HepG2 (cell line): ENCODE measurements around the gene SLC45A3. TPM values are rescaled to one million over a fixed set of nuclear protein-coding genes. Genes with fewer than 3 reads are reported as not detected.

ENCODE experiments used
- ATAC-seq: fragments of 200-7000 bp; cut with Tn5 transposase; 3 replicates; pipeline ENCODE4 v1.9.1; 2020; ENCODE audit warnings: mild to moderate bottlenecking, moderate library complexity
- BruUV-seq: library from RNA; stranded (reverse); fragments of 400-500 nt; replicated peaks from 2 replicates; lab custom pipeline; 2021; lab: Mats Ljungman, UMichigan
- CTCF ChIA-PET: fragments of 300-600 bp; formaldehyde crosslinking; extraction: SDS; loops from one replicate; lab custom pipeline; 2021; ENCODE audit warnings: low total read pairs, inconsistent platforms, low intra/inter-chr PET ratio; lab: Yijun Ruan, JAX
- POLR2A ChIA-PET: fragments of 350-600 bp; sonication (Branson Sonifier 250); formaldehyde crosslinking; loops from one replicate; lab custom pipeline; 2020; ENCODE audit warnings: antibody characterized with exemption, inconsistent platforms; lab: Yijun Ruan, JAX
- DNase-seq: peaks from one replicate; pipeline ENCODE4 v3.0.0-alpha.2; 2015; ENCODE audit warnings: low spot score
- FAIRE-seq: peaks from 3 replicates; lab custom pipeline; 2011; peaks lifted over from hg19 to GRCh38; lab: Jason Lieb, UNC
- H2AFZ ChIP-seq: one replicate; pipeline ENCODE4 v1.6.1; 2011; ENCODE audit warnings: low read length, inconsistent platforms
- H3K27ac ChIP-seq: fragments of 300-600 bp; 3 replicates; pipeline ENCODE4 v1.8.0; 2011; ENCODE audit warnings: mixed run types, mild to moderate bottlenecking, mixed read lengths, low read length, inconsistent platforms; ENCODE audit not compliant: insufficient read depth; ENCODE audit errors: extremely low read length
- H3K27me3 ChIP-seq, 2 experiments: fragments of 200-600 bp in 1 of 2; 2 replicates in 1 of 2; 3 replicates in 1 of 2; pipeline versions ENCODE4 v1.6.0 to v1.8.0; 2011; ENCODE audit warnings: low read length in 2 of 2, mild to moderate bottlenecking in 2 of 2, moderate library complexity in 2 of 2, inconsistent platforms in 1 of 2; ENCODE audit not compliant: insufficient read depth in 2 of 2, control insufficient read depth in 1 of 2
- H3K36me3 ChIP-seq, 2 experiments: fragments of 200-600 bp in 1 of 2; replicated peaks in 1 of 2; 2 replicates in 1 of 2; 3 replicates in 1 of 2; pipeline versions ENCODE4 v1.5.1 to v1.8.0; 2011; ENCODE audit warnings: low read length in 2 of 2, inconsistent platforms in 1 of 2; ENCODE audit not compliant: insufficient read depth in 2 of 2, control insufficient read depth in 1 of 2
- H3K4me1 ChIP-seq: 2 replicates; pipeline ENCODE4 v1.5.1; 2012; ENCODE audit warnings: low read length, inconsistent platforms; ENCODE audit not compliant: insufficient read depth
- H3K4me2 ChIP-seq: 2 replicates; pipeline ENCODE4 v1.6.0; 2011; ENCODE audit warnings: low read depth, low read length, inconsistent platforms
- H3K4me3 ChIP-seq, 3 experiments: fragments of 200-600 bp in 1 of 3; sonication (generic), shearing (Covaris generic) in 1 of 3; replicated peaks in 1 of 3; 2 replicates each; pipeline ENCODE4 v1.5.1; 2011 to 2016; ENCODE audit warnings: low read length in 3 of 3, inconsistent platforms in 2 of 3, low read depth in 2 of 3, mild to moderate bottlenecking in 2 of 3, control low read depth in 1 of 3, mixed read lengths in 1 of 3; ENCODE audit not compliant: insufficient read depth in 1 of 3
- H3K79me2 ChIP-seq: one replicate; pipeline ENCODE4 v1.6.1; 2011; ENCODE audit warnings: low read length, inconsistent platforms; ENCODE audit not compliant: insufficient read depth
- H3K9ac ChIP-seq: 2 replicates; pipeline ENCODE4 v1.6.0; 2011; ENCODE audit warnings: mild to moderate bottlenecking, low read depth, low read length, inconsistent platforms; ENCODE audit not compliant: insufficient read depth
- H3K9me3 ChIP-seq: 2 replicates; pipeline ENCODE4 v1.5.1; 2012; ENCODE audit warnings: mild to moderate bottlenecking, low read length
- H4K20me1 ChIP-seq: 2 replicates; pipeline ENCODE4 v1.6.0; 2011; ENCODE audit warnings: inconsistent platforms, mild to moderate bottlenecking, low read length, moderate library complexity; ENCODE audit not compliant: insufficient read depth
- ATF6 ChIP-seq: sonication (generic); formaldehyde crosslinking; conservative IDR thresholded peaks from 2 replicates; pipeline ENCODE4 v1.4.0; 2020; ENCODE audit warnings: missing genetic modification reagents
- ATRX ChIP-seq: sonication (generic); formaldehyde crosslinking; IDR thresholded peaks from 2 replicates; pipeline ENCODE4 v1.4.0; 2020; ENCODE audit warnings: missing genetic modification reagents, borderline replicate concordance
- CREB3 ChIP-seq: sonication (generic); formaldehyde crosslinking; IDR thresholded peaks from 2 replicates; pipeline ENCODE4 v1.5.0; 2020; ENCODE audit warnings: missing genetic modification reagents
- GTF3A ChIP-seq: sonication (generic); formaldehyde crosslinking; conservative IDR thresholded peaks from 2 replicates; pipeline ENCODE4 v1.4.0; 2020; ENCODE audit warnings: mild to moderate bottlenecking, missing genetic modification reagents
- MIXL1 ChIP-seq: IDR thresholded peaks from 2 replicates; pipeline ENCODE4 v1.6.1; 2016
- MXI1 ChIP-seq: IDR thresholded peaks from 3 replicates; pipeline ENCODE4 v1.6.1; 2012; ENCODE audit warnings: low read depth, low read length, inconsistent platforms, borderline replicate concordance
- NFYB ChIP-seq: sonication (generic); formaldehyde crosslinking; IDR thresholded peaks from 2 replicates; pipeline ENCODE4 v1.4.0; 2020; ENCODE audit warnings: missing genetic modification reagents
- PPARG ChIP-seq: conservative IDR thresholded peaks from 2 replicates; pipeline ENCODE4 v1.6.1; 2016; ENCODE audit warnings: missing biosample characterization, missing genetic modification reagents
- STAT5B ChIP-seq: sonication (generic); formaldehyde crosslinking; IDR thresholded peaks from 2 replicates; pipeline ENCODE4 v1.4.0; 2020; ENCODE audit warnings: missing genetic modification reagents
- ZFP82 ChIP-seq: sonication (generic); formaldehyde crosslinking; IDR thresholded peaks from 2 replicates; pipeline ENCODE4 v1.5.1; 2020; ENCODE audit warnings: mild to moderate bottlenecking, missing genetic modification reagents, borderline replicate concordance
- ZNF124 ChIP-seq: sonication (generic); formaldehyde crosslinking; IDR thresholded peaks from 2 replicates; pipeline ENCODE4 v1.4.0; 2020; ENCODE audit warnings: missing genetic modification reagents
- ZNF749 ChIP-seq: sonication (generic); formaldehyde crosslinking; IDR thresholded peaks from 2 replicates; pipeline ENCODE4 v1.8.0; 2022; ENCODE audit warnings: mild to moderate bottlenecking, missing genetic modification reagents, moderate library complexity, borderline replicate concordance
- WGBS: methylation state at CpG from one replicate; pipeline ENCODE4 v1.1.6; 2017; ENCODE audit warnings: low lambda C conversion rate; 5-methylcytosine and 5-hydroxymethylcytosine counted together
- in situ Hi-C: cut with HindIII; loops from 2 replicates; pipeline ENCODE4 v1.10.0; 2017; ENCODE audit warnings: low pct_unique_long_range_greater_than_20kb; ENCODE audit not compliant: extremely low pct_ligation_motif_present
- intact Hi-C: fragments of 100-400 bp; cut with micrococcal nuclease; formaldehyde crosslinking; loops from one replicate; pipeline ENCODE4 v1.10.0; 2022; ENCODE audit not compliant: unreplicated experiment
- polyA plus RNA-seq, 8 experiments: library from polyadenylated mRNA; depleted of rRNA in 3 of 8; stranded (reverse) in 7 of 8; unstranded in 1 of 8; fragments of >200 nt; fragmentation: Illumina TruSeq in 4 of 8; extraction: Trizol in 4 of 8; gene quantifications; 2 replicates each; pipeline versions ENCODE4 v1.2.1 to v1.2.3, GENCODE V29; 2011 to 2016; ENCODE audit warnings: low read depth in 4 of 8, missing spikeins in 1 of 8, mixed read lengths in 1 of 8; ENCODE audit not compliant: insufficient read depth in 1 of 8
- total RNA-seq, 5 experiments: library from RNA; depleted of rRNA; stranded (reverse); fragments of >200 nt; fragmentation: Illumina TruSeq; extraction: Trizol; gene quantifications; 2 replicates each; pipeline ENCODE4 v1.2.3, GENCODE V29; 2016; ENCODE audit warnings: low read depth in 1 of 5
- TF ChIP-seq, protein P1 (sequence below): sonication (generic); formaldehyde crosslinking; IDR thresholded peaks from 2 replicates; pipeline ENCODE4 v1.4.0; 2020; ENCODE audit warnings: missing genetic modification reagents, borderline replicate concordance

The SLC45A3 gene
- total and polyA plus RNA-seq, 2 of the 13 experiments (the other 11 are each of a cell fraction or from before 2014, with no cell fraction given) = 3.4 to 4.1 TPM

- TF ChIP-seq ATF6 (CRISPR knock-in tag) (no peak), ZFP82 (CRISPR knock-in tag) (no peak), MIXL1 (CRISPR knock-in tag) (no peak)
Measured at GRCh38 chr1:205693421-205693991, 13.2 kb upstream of the SLC45A3 start (continued).

- no peaks in the 10 kb centered on the region for H3K79me2 ChIP-seq
- ATAC-seq = no peak
- H3K27ac ChIP-seq = no peak overlapping the region
- peaks cover 86% of the 10 kb centered on the region for H3K4me1 ChIP-seq
- H3K9ac ChIP-seq = no peak overlapping the region
- TF ChIP-seq CREB3 (CRISPR knock-in tag) (no peak), STAT5B (CRISPR knock-in tag) (no peak), NFYB (no peak), GTF3A (CRISPR knock-in tag) (no peak), MXI1 (no peak), ZNF124 (CRISPR knock-in tag) (no peak), ATRX (no peak), PPARG (CRISPR knock-in tag) (no peak), ZNF749 (CRISPR knock-in tag) (no peak)
- TF ChIP-seq, protein P1, sequence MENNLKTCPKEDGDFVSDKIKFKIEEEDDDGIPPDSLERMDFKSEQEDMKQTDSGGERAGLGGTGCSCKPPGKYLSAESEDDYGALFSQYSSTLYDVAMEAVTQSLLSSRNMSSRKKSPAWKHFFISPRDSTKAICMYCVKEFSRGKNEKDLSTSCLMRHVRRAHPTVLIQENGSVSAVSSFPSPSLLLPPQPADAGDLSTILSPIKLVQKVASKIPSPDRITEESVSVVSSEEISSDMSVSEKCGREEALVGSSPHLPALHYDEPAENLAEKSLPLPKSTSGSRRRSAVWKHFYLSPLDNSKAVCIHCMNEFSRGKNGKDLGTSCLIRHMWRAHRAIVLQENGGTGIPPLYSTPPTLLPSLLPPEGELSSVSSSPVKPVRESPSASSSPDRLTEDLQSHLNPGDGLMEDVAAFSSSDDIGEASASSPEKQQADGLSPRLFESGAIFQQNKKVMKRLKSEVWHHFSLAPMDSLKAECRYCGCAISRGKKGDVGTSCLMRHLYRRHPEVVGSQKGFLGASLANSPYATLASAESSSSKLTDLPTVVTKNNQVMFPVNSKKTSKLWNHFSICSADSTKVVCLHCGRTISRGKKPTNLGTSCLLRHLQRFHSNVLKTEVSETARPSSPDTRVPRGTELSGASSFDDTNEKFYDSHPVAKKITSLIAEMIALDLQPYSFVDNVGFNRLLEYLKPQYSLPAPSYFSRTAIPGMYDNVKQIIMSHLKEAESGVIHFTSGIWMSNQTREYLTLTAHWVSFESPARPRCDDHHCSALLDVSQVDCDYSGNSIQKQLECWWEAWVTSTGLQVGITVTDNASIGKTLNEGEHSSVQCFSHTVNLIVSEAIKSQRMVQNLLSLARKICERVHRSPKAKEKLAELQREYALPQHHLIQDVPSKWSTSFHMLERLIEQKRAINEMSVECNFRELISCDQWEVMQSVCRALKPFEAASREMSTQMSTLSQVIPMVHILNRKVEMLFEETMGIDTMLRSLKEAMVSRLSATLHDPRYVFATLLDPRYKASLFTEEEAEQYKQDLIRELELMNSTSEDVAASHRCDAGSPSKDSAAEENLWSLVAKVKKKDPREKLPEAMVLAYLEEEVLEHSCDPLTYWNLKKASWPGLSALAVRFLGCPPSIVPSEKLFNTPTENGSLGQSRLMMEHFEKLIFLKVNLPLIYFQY = no peak
- no peaks in the 10 kb centered on the region for H4K20me1 ChIP-seq
- H3K36me3 ChIP-seq = no peaks in the 10 kb centered on the region
- no peak overlapping the region for H3K4me2 ChIP-seq
- ChIA-PET CTCF (no interaction called here), POLR2A (no interaction called here)
- FAIRE-seq = no peak
- WGBS = 85% methylated on average over 4 of the region's 6 CpGs
- peaks cover 2 to 13% of the 10 kb centered on the region in 2 experiments; a peak in 2 of 5 replicates for H3K27me3 ChIP-seq
- H3K4me3 ChIP-seq = no peak overlapping the region
- H3K9me3 ChIP-seq = no peaks in the 10 kb centered on the region
- intact Hi-C loops = no loop called here
- BruUV-seq = no TSS peak
- H2AFZ ChIP-seq = no peak overlapping the region
- in situ Hi-C loops = no loop called here
- no peak for DNase-seq
Measured at GRCh38 chr1:205692423-205692822, 12.1 kb upstream of the SLC45A3 start.
